ENCODE results near the gene VSIG1. TPM values are rescaled to one million over a fixed set of nuclear protein-coding genes. Genes with fewer than 3 reads are reported as not detected.

Gene VSIG1
- polyA plus RNA-seq, 1 donor from 2014 or later: not detected

DNA sequence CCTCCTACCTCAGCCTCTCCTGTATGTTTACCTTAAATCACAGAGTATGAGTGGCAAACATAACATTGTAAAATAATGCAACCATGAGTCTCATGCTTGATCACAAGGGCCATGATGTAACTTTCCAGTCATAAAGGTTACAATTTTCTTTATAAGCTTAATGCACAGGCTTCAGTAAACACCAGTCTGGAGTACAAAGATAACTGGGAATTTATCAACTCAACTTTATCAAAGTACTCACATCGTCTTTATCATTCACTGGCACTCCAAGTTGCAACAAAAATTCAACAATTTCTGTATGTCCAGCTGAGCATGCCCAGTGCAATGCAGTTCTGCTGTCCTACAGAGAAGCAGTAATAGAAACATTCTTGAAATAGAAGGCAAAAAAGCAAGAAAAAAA, 43.6 kb downstream of the VSIG1 start:
- Histone ChIP-seq H3K9me3 (ENCODE audit: low read length) (no peaks in the 10 kb centered on the region), H3K27ac (ENCODE audit: low read length) (no peak overlapping the region), H3F3A (ENCODE audit: insufficient read depth, low read length, poor library complexity, severe bottlenecking) (no peaks in the 10 kb centered on the region), H3K9ac (ENCODE audit: low read length) (no peak overlapping the region), H2AFZ (ENCODE audit: low read depth, low read length) (no peak overlapping the region), H4K20me1 (ENCODE audit: insufficient read depth) (no peaks in the 10 kb centered on the region), H3K4me3 (ENCODE audit: low read length) (no peak overlapping the region), H3K4me2 (ENCODE audit: low read length) (no peak overlapping the region), H3K9me2 (ENCODE audit: insufficient read depth, low read length) (no peaks in the 10 kb centered on the region), H3K27me3 (ENCODE audit: insufficient read depth, low read depth, low read length) (no peaks in the 10 kb centered on the region), H3K36me3 (ENCODE audit: insufficient read depth, low read length) (no peaks in the 10 kb centered on the region), H3K79me2 (replicated peaks; ENCODE audit: insufficient read depth, low read length) (peaks cover 8% of the 10 kb centered on the region)
- no peak for TF ChIP-seq EZH2 (IDR thresholded peaks at IDR 0.05; ENCODE audit: borderline replicate concordance, insufficient read depth, low read length, poor library complexity, severe bottlenecking)

DNA sequence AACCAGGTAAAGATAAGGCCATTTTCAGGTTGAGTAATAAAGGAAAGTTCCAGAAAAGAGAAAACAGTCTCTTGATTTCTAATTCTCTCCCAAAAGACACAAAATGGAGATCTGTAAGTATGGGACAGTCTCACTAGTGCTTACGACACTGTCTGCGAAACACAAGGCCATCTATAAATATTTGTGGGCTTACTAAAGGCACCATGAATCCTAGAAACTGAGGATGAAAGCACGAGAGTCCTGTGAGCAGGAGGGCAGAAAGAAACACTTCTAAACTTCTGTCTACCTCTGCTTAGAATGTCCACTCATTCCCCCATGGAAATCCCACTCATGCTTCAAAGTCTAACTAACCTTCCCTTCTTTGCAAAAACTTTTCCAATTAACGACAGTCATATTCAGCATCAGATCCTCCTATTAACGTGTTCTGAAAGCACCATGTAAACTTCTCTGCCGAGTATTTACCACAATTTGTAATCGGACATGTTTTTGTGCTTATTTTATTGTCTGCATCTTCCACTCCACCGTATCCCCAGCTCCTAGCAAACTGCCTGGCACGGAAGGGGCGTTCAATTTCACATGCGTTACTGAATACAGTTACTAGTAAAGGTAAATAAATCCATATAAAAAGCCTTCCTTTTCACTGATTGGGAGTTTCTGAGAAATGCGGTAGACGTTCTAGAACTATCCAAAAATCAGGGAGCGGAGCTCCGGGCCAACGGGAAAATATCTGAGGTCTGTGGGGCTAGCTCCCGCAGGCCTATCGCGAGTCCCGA, 45.8 kb downstream of the VSIG1 start:
- TF ChIP-seq REST (IDR thresholded peaks at IDR 0.05; ENCODE audit: borderline replicate concordance) (no peak), MXI1 (conservative IDR thresholded peaks at IDR 0.05; ENCODE audit: poor library complexity, severe bottlenecking) (no peak), EP300 (conservative IDR thresholded peaks at IDR 0.05; ENCODE audit: poor library complexity, severe bottlenecking) (no peak), SMC3 (conservative IDR thresholded peaks at IDR 0.05; ENCODE audit: poor library complexity) (no peak)
- TF ChIP-seq, protein P1, sequence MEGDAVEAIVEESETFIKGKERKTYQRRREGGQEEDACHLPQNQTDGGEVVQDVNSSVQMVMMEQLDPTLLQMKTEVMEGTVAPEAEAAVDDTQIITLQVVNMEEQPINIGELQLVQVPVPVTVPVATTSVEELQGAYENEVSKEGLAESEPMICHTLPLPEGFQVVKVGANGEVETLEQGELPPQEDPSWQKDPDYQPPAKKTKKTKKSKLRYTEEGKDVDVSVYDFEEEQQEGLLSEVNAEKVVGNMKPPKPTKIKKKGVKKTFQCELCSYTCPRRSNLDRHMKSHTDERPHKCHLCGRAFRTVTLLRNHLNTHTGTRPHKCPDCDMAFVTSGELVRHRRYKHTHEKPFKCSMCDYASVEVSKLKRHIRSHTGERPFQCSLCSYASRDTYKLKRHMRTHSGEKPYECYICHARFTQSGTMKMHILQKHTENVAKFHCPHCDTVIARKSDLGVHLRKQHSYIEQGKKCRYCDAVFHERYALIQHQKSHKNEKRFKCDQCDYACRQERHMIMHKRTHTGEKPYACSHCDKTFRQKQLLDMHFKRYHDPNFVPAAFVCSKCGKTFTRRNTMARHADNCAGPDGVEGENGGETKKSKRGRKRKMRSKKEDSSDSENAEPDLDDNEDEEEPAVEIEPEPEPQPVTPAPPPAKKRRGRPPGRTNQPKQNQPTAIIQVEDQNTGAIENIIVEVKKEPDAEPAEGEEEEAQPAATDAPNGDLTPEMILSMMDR (IDR thresholded peaks at IDR 0.05; ENCODE audit: poor library complexity, severe bottlenecking): no peak
- H3K79me2 ChIP-seq (replicated peaks; ENCODE audit: insufficient read depth, low read length): peaks cover 8% of the 10 kb centered on the region
- peak overlapping the region; percentile 40 for H2AFZ ChIP-seq (ENCODE audit: low read depth, low read length)
- H3F3A ChIP-seq (ENCODE audit: insufficient read depth, low read length, poor library complexity, severe bottlenecking): no peaks in the 10 kb centered on the region
- H4K20me1 ChIP-seq (ENCODE audit: insufficient read depth): no peaks in the 10 kb centered on the region
- no peaks in the 10 kb centered on the region for H3K9me2 ChIP-seq (ENCODE audit: insufficient read depth, low read length)
- H3K36me3 ChIP-seq (ENCODE audit: insufficient read depth, low read length): no peaks in the 10 kb centered on the region
- peak overlapping the region; percentile 44 for H3K4me2 ChIP-seq (ENCODE audit: low read length)
- H3K9me3 ChIP-seq (ENCODE audit: low read length): no peaks in the 10 kb centered on the region
- no peaks in the 10 kb centered on the region for H3K27me3 ChIP-seq (ENCODE audit: insufficient read depth, low read depth, low read length)
- H3K27ac ChIP-seq (ENCODE audit: low read length): peak overlapping the region; percentile 56
- peak overlapping the region; percentile 69 for H3K9ac ChIP-seq (ENCODE audit: low read length)
- H3K4me3 ChIP-seq (ENCODE audit: low read length): peak overlapping the region; percentile 75

Measured in neural cell (in vitro differentiated cells).